HL-60/S4 treated with phorbol 12-myristate 13-acetate at 8.2 ng/mL for 4 days and 3 days (cell line): Measurements from ENCODE around the gene RAB8B.

Source experiments
- in situ Hi-C: fragments of 300-500 bp; cut with MboI; formaldehyde crosslinking; loops from 2 replicates; pipeline ENCODE4 v1.15.0; 2022; ENCODE audit warnings: low sequenced_read_pairs

Gene RAB8B

DNA sequence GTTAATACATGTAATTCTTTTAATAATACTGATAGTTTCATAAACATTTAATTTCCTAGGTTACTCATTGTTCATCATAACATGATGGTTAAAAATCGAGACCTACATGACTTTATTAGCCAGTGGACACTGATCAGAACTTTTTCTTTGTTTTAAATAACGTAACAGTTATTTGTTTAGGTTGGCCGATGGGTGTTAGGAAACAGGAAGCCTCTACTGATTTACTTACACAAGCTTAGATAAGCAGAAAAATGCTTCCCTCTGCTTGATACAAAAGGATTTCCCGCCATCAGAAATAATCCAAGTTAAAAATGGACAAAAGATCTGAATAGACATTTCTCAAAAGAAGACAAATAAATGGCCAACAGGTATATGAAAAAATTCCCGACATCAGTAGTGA lies 71.4 kb downstream of the RAB8B start:
- in situ Hi-C loops: no loop called here

DNA sequence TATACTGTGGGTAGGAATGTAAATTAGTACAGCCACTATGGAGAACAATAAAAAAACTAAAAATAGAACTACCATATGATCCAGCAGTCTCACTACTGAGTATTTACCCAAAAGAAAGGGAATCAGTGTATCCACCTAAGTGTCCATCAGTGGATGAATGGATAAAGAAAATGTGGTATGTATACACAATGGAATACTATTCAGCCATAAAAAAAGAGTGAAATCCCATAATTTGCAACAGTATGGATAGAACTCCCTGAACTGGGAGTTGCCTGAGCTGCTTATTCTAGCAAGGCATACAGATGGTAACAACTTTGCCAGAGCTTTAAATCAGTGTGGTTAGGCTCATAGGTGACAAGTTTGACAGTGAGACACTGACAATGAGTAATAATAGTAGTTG lies 71.9 kb downstream of the RAB8B start:
- in situ Hi-C loops: no loop called here

DNA sequence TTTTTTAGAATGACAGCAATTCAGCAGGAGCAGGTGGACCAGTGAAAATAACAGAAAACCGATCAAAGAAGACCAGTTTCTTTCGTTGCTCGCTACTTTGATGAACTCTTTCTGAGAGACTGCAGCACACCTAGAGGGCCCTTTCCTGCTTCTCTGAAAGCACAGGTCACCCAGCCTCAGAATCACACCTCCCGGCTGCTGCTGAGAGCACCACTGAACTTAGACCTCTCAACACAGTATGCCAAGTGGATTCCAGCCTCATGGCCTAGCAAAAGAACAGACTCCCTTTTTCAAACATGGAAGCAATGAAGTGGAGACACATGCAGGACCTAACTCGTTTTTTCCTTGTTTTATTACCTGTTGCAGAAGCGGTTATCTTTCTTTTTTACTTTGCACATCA lies 74.1 kb downstream of the RAB8B start:
- in situ Hi-C loops: no loop called here

DNA sequence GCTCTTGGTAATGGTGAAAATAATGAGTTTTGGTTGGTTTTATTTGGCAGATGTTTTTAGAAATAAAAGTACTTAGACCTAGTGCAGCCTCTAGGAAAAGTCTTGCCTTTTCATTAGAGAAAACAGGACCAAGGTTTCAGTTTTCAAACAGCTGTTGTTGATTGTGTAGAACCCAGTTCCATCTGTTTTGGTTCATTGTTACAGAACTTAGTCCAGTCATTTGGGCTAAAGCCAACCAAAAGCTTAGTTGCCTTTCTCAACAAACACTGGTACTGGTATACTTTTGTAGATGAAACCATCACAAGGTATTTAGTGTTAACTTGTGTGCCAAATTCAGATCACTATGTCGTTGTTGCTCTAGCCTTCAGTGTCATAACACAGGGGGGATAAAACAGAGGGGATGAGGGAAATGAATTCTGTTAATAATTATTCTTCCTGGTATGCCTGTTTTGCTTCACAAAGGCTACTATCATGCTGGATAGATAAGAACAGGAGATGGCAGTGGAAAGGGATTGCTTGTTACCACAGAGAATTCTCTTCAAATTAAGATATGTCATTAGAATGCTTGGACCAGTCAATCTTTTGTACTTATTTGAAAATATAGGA lies 75.4 kb downstream of the RAB8B start:
- in situ Hi-C loops: no loop called here

DNA sequence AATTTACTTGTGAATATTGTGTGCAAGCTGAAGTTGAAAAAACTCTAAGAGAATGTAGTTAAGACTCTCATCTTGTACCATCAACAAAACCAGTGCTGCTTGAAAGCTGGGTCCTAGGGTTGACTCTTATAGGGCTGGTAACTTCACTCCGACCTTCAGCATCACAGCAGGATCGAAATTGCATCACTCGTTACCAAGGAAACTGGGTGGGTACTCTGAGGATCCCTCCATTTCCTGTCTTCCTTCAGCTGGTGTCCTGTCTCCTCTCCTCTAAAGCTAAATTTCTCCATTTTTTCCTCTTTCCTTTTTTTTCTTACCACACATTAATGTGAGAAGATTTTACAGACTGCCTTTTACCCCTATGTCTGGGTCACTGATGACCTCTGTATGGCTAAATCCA lies 85.0 kb downstream of the RAB8B start:
- in situ Hi-C loops: no loop called here

DNA sequence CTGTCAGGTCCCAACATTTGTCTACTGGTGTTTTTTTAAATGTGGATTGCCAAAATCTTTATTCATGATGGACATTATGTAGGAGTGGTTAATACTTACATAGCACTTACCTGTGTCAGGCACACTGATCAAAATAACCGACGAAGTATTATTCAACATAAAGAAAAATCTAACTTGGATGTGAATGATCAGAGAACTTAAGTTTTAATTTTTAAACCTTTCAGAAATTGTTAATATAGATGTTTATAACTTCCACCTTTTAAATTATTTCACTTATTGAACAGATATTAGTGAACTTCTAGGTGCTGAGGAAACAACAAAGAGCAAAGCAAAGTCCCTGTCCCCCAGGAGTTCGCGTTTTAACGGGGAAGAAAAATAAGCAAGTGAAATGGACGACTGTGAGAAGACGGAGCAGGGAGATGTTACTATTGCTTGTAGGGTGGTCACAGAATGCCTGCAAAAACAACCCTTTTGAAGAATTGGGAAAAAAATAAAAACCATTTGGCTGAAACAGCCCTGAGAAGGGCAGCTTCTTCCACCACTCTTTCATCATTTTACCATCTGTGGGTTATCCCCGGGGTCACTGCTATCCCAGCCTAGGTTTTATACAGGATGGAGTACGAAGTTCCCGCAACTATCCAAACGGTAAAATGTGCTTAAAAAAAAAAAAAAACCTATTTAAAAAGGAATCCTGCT lies 87.1 kb downstream of the RAB8B start:
- in situ Hi-C loops: loop anchor here (25.0 kb wide), 1 partner anchor 286 kb away; no protein-coding TSS in a partner anchor

DNA sequence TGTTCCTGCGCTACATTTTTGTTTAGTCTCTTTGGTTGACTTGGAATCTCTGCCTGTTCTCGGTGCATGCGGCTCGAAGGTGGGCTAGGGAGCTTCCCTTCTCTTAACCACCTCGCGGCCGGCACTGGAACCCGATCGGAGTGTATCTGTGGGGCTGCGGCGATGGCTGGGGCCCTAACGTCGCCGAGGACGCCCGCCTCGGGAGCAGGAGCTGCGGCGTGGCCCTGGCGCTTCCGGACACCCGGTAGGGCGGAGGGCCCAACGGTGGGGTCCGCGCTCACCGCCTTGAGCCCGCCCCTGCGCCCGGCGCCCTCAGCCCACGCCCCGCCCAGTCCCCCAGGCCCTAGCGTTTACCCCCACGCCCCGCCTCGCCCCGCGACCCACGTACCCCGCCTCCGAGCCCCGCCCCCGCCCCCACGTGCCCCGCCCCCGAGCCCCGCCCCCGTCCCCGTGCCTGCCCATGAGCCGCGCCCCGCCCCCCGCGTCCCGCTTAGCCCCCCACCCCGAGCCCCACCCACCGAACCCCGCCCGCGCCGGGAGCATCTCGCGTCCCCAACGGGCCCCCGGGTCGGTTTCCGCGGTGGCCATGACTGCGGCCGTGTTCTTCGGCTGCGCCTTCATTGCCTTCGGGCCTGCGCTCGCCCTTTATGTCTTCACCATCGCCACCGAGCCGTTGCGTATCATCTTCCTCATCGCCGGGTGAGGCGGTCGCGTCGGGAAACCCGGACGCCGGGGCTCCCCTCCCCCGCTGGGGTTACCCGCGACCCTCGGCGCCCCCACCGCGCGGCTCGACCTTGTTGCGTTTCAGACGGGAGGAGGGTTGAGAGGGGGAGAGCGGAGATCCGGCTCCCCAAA lies 87.9 kb downstream of the RAB8B start, which contains the start of gene APH1B:
Gene APH1B (plus strand): TSS at position 568 of the 855 bp plus-strand sequence. CDS start 19 bp downstream, at position 587.
- in situ Hi-C loops: loop anchor here (25.0 kb wide), 1 partner anchor 285 kb away; no protein-coding TSS in a partner anchor

DNA sequence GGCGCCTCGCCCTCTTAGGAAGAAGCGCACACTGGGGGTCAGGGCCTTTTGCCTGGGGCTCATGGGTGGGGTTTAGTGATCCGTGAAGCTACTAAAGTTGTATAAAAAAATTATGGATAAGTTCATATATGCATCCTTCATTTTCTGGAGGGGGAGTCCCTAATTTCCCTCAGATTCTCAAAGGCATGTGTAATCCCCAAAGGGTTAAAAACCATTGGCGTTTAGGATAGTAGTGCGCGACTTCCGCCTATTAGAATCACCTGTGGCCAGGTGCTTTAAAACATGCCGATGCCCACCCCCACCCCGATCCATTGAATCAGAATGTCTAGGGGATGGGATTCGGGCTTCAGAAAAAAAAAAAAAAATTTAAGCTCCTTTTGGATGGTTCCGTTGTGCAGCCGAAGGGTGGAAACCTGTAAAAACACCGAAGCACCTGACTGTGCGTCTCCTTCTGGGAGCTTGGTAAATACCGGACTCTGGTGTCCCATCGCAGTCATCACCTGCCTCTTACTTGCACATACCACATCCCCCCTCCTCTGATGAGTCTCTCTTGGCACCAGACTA lies 88.6 kb downstream of the RAB8B start:
- in situ Hi-C loops: loop anchor here (25.0 kb wide), 1 partner anchor 284 kb away; no protein-coding TSS in a partner anchor

DNA sequence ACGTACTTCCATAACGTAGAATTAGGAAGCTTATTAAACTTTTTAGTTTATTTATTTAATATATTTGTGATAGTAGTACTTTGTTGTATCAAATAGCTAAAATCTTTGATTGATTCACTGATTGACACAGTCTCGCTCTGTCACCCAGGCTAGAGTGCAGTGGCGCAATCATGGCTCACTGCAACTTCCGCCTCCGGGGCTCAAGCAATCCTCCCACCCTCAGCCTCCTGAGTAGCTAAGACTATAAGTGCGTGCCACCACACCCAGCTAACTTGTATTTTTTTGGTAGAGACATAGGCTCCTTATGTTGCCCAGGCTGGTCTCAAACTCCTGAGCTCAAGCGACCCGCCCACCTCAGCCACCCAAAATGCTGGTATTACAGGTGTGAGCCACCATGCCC lies 93.7 kb downstream of the RAB8B start:
- in situ Hi-C loops: loop anchor here (25.0 kb wide), 1 partner anchor 279 kb away; no protein-coding TSS in a partner anchor

DNA sequence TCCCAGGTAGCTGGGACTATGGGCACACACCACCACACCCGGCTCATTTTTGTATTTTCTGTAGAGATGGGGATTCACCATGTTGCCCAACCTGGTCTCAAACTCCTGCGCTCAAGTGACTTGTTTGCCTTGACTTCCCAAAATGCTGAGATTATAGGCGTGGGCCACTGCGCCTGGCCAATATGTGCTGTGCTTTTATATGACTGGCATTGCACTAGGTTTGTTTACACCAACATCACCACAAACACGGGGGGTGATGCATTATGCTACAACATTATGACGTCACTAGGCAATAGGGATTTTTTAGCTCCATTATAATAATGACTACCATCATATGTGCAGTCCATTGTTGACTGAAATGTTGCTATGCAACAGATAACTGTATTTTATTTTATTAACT lies 94.9 kb downstream of the RAB8B start:
- in situ Hi-C loops: loop anchor here (25.0 kb wide), 1 partner anchor 278 kb away; no protein-coding TSS in a partner anchor

DNA sequence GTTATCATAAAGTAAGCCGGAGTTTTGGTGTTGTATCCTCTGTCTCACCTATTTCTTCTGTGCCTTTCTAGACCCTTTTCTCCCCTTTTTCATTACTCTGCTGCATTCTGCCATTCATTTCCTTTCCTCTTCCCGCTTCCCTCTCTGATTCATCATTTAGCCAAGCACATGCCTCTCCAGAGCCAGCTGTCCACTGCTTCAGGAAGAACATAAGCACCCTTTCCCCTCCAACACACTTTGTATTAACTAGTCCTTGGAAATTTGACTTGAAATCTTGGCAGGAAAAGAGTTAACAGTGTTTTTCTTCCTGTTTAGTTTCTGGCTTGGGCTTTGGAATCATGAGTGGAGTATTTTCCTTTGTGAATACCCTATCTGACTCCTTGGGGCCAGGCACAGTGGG lies 97.7 kb downstream of the RAB8B start:
- in situ Hi-C loops: loop anchor here (25.0 kb wide), 1 partner anchor 275 kb away; no protein-coding TSS in a partner anchor

DNA sequence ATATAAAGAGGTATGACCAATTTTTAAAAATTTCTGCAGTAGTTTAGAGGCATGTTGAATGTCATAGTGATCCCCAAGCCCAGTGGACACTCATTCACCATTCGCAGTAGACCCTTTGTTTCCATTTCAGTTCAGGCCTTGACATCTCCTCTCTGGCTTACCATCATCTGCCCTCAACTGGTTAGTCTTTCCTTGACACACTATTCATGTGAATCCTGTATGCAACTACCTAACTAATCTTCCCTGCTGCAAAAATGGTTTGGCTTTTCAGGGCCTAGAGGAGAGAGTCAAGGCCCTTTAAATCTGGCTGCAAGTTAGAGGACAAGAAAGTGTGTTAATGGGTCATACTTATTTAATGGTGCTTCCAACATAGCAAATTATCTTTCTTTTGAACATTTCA lies 98.9 kb downstream of the RAB8B start:
- in situ Hi-C loops: loop anchor here (25.0 kb wide), 1 partner anchor 274 kb away; no protein-coding TSS in a partner anchor

DNA sequence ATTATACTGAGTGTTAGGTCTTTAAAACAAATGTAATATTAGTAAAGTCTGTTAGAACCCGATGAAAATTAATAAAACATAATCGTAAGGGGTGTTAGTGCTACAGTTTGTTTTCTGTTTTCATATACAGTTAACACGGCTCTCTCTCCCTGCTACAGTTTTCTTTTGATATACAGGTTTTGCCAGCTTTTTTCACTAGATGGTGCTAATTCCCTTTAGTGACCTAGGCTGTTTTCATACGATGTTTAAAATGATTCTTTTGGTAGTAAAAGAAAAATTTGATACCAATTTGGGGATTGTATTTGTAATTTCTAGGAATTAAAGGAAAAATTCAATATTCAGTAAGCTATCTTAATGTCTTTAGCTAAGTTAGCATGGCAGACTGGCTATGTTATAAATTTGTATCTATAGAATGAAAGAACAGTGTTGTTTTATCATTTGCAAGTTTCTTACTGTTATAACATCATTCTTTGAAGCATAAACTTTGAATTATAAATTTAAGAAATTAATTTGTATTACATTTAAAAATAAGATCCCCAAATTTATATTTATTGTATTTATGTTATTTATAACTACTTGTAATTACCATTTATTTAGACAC lies 99.5 kb downstream of the RAB8B start:
- in situ Hi-C loops: loop anchor here (25.0 kb wide), 1 partner anchor 273 kb away; no protein-coding TSS in a partner anchor

DNA sequence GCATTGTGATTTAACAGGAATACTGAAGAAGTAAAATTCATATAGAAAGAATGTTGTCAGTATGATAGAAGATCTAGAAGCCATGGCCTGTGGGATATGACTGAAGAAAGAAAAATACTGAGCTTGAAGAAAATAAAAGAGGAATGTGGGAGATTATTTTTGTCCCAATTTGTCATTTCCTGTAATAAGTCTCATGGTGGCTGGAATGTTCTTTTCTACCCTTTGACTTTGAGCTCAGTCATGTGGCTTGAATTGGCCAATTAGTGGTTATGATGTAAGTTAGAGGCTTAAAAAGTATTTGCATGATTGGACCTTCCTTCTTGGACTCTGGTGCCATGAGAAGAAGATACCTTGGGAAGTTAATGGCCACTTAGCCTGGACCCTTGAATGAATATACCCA lies 102.1 kb downstream of the RAB8B start:
- in situ Hi-C loops: loop anchor here (25.0 kb wide), 1 partner anchor 271 kb away; no protein-coding TSS in a partner anchor

DNA sequence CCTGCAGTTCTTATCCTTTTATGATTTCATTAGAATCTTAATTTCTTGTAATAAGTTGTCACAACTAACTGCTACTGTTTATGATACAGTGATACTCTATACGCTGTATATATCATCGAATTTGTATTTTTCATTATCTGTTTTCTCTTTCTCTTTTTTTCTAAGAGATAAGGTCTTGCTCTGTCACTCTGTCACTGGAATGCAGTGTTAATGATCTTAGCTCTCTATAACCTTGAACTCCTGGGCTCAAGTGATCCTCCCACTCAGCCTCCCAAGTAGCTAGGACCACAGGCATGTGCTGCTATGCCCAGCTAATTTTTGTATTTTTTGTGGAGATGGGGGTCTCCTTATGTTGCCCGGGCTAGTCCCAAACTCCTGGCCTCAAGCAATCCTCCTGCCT lies 102.8 kb downstream of the RAB8B start:
- in situ Hi-C loops: loop anchor here (25.0 kb wide), 1 partner anchor 270 kb away; no protein-coding TSS in a partner anchor

DNA sequence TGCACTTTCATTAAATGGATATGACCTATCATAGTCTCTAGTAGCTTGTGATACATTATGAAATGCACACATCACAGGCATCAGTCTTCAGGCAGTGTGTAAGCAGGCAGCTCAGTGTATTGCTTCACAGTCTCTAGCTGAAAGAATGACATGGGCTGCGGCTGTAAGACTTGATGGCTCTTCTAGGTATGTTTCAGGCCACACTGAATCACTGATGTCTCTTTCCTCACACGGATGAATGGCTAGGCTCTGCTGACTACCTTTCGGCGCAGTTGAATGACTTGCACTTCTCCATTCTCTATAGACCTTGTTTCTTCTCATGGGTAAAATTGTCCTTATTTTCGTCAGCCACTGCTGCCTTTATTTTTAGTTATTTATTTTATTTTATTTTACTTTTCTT lies 103.4 kb downstream of the RAB8B start:
- in situ Hi-C loops: loop anchor here (25.0 kb wide), 1 partner anchor 270 kb away; no protein-coding TSS in a partner anchor

DNA sequence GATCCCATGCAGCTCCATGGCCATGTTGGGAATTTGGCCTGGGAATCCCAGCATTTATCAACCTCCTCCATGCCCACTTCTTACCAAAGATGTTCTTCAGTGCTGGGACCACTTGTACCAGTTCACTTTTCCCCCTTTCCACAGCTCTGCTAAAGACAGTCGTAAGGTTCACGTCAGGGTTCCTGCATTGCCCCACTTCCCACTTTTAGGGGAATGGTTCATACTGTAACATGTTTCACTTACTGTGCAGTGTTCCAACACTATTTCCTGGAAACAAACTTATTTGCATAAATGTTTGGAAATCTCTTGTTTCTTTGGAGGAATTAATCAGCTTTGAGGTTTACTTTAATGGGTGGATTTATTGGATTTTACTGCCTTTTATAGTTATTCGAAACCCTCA lies 105.0 kb downstream of the RAB8B start:
- in situ Hi-C loops: loop anchor here (25.0 kb wide), 1 partner anchor 268 kb away; no protein-coding TSS in a partner anchor

DNA sequence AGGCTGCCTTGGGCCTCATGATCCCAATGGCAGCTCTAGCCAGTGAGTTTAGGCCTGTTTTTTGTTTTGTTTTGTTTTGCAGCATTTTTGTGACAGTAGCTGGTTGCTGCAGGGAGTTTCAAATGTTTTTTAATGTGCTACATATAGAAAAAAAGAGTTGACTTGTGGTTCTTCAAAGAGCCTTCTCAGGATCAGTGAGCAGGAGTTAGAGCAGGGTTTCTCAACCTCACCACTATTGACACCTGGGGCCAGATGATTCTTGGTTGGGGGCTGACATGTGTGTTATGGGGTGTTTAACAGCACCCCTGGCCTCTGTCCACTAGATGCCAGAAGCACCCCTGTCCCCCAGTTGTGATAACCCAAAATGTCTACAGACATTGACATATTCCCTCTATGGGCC lies 105.9 kb downstream of the RAB8B start:
- in situ Hi-C loops: loop anchor here (25.0 kb wide), 1 partner anchor 267 kb away; no protein-coding TSS in a partner anchor

DNA sequence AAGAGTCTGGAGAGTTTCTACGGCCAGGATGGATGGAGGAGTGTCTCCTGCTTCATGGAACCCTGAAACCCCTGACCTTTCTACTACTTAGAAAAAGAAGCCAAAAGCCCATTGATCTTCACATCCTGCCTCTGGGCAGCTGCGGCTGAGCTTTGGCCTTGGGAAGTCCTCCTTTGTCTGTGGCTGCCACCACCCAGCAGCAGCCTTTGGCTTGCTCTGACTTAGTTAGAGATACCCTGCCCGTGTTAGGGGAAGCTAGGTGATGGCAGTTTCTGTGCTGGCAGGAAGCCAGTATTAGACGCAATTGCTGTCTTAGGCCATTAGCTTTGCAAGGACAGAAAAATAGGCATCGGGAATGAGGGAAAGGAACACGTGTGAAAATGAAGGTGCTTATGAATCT lies 106.8 kb downstream of the RAB8B start:
- in situ Hi-C loops: loop anchor here (25.0 kb wide), 1 partner anchor 266 kb away; no protein-coding TSS in a partner anchor
